Measurements from ENCODE around the gene CYP4Z1. TPM values are rescaled to one million over a fixed set of nuclear protein-coding genes. Genes with fewer than 3 reads are reported as not detected.

Gene CYP4Z1
- total and polyA plus RNA-seq, 2 of the 13 experiments (the other 11 are each of a cell fraction or from before 2014, with no cell fraction given) = not detected

DNA sequence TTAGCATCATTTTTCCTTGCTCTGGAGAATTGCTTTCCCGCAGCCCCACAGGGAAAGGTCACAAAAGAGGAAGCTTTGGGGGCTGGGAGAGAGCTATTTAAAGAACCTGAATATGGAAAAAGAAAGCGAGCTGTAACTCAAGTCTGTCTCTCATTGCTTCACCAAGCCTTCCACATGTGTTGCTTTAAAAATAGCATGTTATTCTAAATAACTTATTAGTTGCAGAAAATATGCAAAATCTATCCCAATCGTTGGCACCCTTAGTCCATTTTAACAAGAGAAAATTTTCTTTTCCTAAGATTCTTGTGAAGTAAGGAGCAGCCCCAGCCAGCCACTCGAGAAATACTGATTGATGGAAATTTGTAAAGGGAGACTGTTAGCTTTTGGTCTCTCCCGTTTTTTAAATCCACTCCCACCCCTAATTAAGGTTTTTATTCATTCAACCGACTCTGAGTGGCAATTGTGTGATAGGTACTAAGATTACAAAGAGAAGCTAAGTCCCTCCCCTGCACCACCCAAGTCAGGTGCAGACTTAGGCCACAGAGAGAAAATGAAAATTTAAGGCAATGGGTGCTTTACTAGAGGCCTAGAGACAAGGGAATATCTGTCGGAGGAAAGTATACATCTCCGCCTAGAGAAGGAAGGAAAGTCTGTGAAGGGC, 42.8 kb upstream of the CYP4Z1 start:
- no peak for FAIRE-seq
- no TSS peak for BruUV-seq (replicated peaks)
- no peak overlapping the region for H3K4me3 ChIP-seq (replicated peaks in 1 of 3; ENCODE audit: insufficient read depth in 1 of 3, low read depth in 2 of 3, low read length in 3 of 3)
- TF ChIP-seq ZNF776 (CRISPR knock-in tag; IDR thresholded peaks at IDR 0.05) = no peak
- TF ChIP-seq IKZF1 (IDR thresholded peaks at IDR 0.05) = no peak
- TF ChIP-seq, protein P1, sequence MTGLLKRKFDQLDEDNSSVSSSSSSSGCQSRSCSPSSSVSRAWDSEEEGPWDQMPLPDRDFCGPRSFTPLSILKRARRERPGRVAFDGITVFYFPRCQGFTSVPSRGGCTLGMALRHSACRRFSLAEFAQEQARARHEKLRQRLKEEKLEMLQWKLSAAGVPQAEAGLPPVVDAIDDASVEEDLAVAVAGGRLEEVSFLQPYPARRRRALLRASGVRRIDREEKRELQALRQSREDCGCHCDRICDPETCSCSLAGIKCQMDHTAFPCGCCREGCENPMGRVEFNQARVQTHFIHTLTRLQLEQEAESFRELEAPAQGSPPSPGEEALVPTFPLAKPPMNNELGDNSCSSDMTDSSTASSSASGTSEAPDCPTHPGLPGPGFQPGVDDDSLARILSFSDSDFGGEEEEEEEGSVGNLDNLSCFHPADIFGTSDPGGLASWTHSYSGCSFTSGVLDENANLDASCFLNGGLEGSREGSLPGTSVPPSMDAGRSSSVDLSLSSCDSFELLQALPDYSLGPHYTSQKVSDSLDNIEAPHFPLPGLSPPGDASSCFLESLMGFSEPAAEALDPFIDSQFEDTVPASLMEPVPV (CRISPR knock-in tag; IDR thresholded peaks at IDR 0.05) = no peak
- no peak for TF ChIP-seq ZNF570 (CRISPR knock-in tag; IDR thresholded peaks at IDR 0.05; ENCODE audit: borderline replicate concordance)
- no peak for TF ChIP-seq ZNF281 (CRISPR knock-in tag; IDR thresholded peaks at IDR 0.05; ENCODE audit: borderline replicate concordance)
- TF ChIP-seq GTF2F1 (IDR thresholded peaks at IDR 0.05; ENCODE audit: low read length) = no peak
- TF ChIP-seq THRA (CRISPR knock-in tag; IDR thresholded peaks at IDR 0.05; ENCODE audit: borderline replicate concordance) = no peak
- TF ChIP-seq TEAD2 (CRISPR knock-in tag; IDR thresholded peaks at IDR 0.05) = no peak
- TF ChIP-seq SKI (IDR thresholded peaks at IDR 0.05; ENCODE audit: partially characterized antibody) = no peak
- no peak for TF ChIP-seq KLF15 (CRISPR knock-in tag; IDR thresholded peaks at IDR 0.05; ENCODE audit: borderline replicate concordance)
- TF ChIP-seq BHLHE40 (IDR thresholded peaks at IDR 0.05; ENCODE audit: low read length) = no peak
- no peak for TF ChIP-seq ZNF383 (CRISPR knock-in tag; IDR thresholded peaks at IDR 0.05; ENCODE audit: borderline replicate concordance)
- no peak for TF ChIP-seq ZNF567 (CRISPR knock-in tag; IDR thresholded peaks at IDR 0.05; ENCODE audit: borderline replicate concordance)
- no peak for TF ChIP-seq PBX3 (CRISPR knock-in tag; IDR thresholded peaks at IDR 0.05; ENCODE audit: borderline replicate concordance)
- no peak for TF ChIP-seq CEBPB (IDR thresholded peaks at IDR 0.05; ENCODE audit: borderline replicate concordance, low read depth, low read length)
- TF ChIP-seq ELF4 (CRISPR knock-in tag; IDR thresholded peaks at IDR 0.05; ENCODE audit: borderline replicate concordance) = no peak
- no peak for TF ChIP-seq PAWR (CRISPR knock-in tag; IDR thresholded peaks at IDR 0.05; ENCODE audit: borderline replicate concordance)

More for the DNA sequence above, 42.8 kb upstream of the CYP4Z1 start:
- H3K27ac ChIP-seq (ENCODE audit: extremely low read length, insufficient read depth, low read length) = no peak overlapping the region
- no peak overlapping the region for H3K4me2 ChIP-seq (ENCODE audit: low read depth, low read length)
- in situ Hi-C loops (cut with HindIII; ENCODE audit: extremely low pct_ligation_motif_present, low pct_unique_long_range_greater_than_20kb) = no loop called here
- WGBS (ENCODE audit: low lambda C conversion rate) = 24% methylated on average over 8 of the region's 8 CpGs
- H3K36me3 ChIP-seq (replicated peaks in 1 of 2; ENCODE audit: control insufficient read depth in 1 of 2, insufficient read depth in 2 of 2, low read length in 2 of 2) = no peaks in the 10 kb centered on the region
- CTCF ChIA-PET (ENCODE audit: low intra/inter-chr PET ratio, low total read pairs) = no interaction called here
- intact Hi-C loops (cut with micrococcal nuclease; ENCODE audit: unreplicated experiment) = no loop called here
- no peak for DNase-seq (ENCODE audit: low spot score)
- no peak for ATAC-seq
- no peak overlapping the region for H2AFZ ChIP-seq (ENCODE audit: low read length)
- no peaks in the 10 kb centered on the region for H3K79me2 ChIP-seq (ENCODE audit: insufficient read depth, low read length)
- no peaks in the 10 kb centered on the region; a peak in 1 of 5 replicates for H3K27me3 ChIP-seq (ENCODE audit: control insufficient read depth in 1 of 2, insufficient read depth in 2 of 2, low read length in 2 of 2)
- no peak overlapping the region for H3K9ac ChIP-seq (ENCODE audit: insufficient read depth, low read depth, low read length)
- no peaks in the 10 kb centered on the region for H3K9me3 ChIP-seq (ENCODE audit: low read length)
- POLR2A ChIA-PET = no interaction called here
- H3K4me1 ChIP-seq (ENCODE audit: insufficient read depth, low read length) = no peaks in the 10 kb centered on the region
- H4K20me1 ChIP-seq (ENCODE audit: insufficient read depth, low read length) = no peaks in the 10 kb centered on the region

Measured in HepG2 (cell line).